OCI-LY3 (cell line): ENCODE results near the gene DST.

Experiments used
- CTCF ChIP-seq: fragments of 200-600, 300-600 bp; sonication (generic); IDR thresholded peaks from 2 replicates; pipeline ENCODE4 v1.5.1; 2014; ENCODE audit warnings: antibody characterized with exemption, low read length, low read depth
- EZH2phosphoT487 ChIP-seq: fragments of 200-600 bp; shearing (Covaris generic); IDR thresholded peaks from 2 replicates; pipeline ENCODE4 v1.6.1; 2018; ENCODE audit warnings: antibody characterized with exemption, mixed run types, low read depth

- TF ChIP-seq EZH2phosphoT487 (no peak), CTCF (no peak)
Measured at GRCh38 chr6:56579155-56579851, 63.4 kb downstream of the DST start.
